Measurements from ENCODE around the gene TMF1.

DNA sequence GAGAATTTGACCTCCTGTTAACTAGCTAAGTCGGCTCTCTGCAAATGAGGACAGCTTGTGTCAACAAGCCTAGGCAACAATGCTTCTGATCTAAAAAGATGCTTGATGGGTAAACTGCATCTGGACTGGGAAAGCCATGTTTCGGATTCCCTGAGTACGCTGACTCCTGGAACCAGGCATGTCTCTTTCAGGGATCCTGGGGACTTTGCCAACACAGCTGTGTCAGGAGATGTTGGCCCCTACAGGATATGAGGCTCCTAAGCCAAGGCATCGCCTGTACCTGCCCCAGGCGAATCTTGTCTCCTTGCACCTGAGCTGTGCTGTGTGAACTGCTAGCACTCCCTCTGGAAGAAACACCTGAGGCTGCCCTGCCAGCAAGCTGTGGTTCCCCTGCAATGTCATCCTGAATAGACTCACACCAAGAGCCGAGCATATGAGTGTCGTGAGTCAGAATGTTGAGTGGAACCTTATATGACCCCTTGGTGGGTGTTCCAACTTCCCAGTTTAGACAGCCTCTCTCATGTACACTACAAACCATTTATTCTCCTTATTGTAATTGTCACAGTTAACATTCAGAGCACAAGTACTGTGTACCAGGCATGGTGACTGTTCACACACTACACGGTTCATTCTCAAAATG, 55.7 kb downstream of the TMF1 start:
- TF ChIP-seq GATA2 (IDR thresholded peaks at IDR 0.05; ENCODE audit: low read depth, low read length), result no peak
- no peak for TF ChIP-seq GATA3 (IDR thresholded peaks at IDR 0.05; ENCODE audit: low read depth, low read length)
